DOHH2 (cell line): ENCODE results near the gene INPP4B.

Source experiments
- EZH2phosphoT487 ChIP-seq: fragments of 200-600 bp; sonication (generic); IDR thresholded peaks from 2 replicates; pipeline ENCODE4 v1.6.1; 2017; ENCODE audit warnings: borderline replicate concordance, mild to moderate bottlenecking, antibody characterized with exemption, low read length, moderate library complexity, mixed read lengths
- TF ChIP-seq, protein P1 (sequence below): fragments of 200-600 bp; sonication (generic); IDR thresholded peaks from one replicate; pipeline ENCODE4 v1.5.1; 2014; ENCODE audit warnings: antibody characterized with exemption, mild to moderate bottlenecking, low read depth, low read length; ENCODE audit not compliant: poor library complexity, severe bottlenecking

- TF ChIP-seq, protein P1, sequence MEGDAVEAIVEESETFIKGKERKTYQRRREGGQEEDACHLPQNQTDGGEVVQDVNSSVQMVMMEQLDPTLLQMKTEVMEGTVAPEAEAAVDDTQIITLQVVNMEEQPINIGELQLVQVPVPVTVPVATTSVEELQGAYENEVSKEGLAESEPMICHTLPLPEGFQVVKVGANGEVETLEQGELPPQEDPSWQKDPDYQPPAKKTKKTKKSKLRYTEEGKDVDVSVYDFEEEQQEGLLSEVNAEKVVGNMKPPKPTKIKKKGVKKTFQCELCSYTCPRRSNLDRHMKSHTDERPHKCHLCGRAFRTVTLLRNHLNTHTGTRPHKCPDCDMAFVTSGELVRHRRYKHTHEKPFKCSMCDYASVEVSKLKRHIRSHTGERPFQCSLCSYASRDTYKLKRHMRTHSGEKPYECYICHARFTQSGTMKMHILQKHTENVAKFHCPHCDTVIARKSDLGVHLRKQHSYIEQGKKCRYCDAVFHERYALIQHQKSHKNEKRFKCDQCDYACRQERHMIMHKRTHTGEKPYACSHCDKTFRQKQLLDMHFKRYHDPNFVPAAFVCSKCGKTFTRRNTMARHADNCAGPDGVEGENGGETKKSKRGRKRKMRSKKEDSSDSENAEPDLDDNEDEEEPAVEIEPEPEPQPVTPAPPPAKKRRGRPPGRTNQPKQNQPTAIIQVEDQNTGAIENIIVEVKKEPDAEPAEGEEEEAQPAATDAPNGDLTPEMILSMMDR = no peak
- TF ChIP-seq EZH2phosphoT487 = no peak
These were observed 12.9 kb upstream of the INPP4B start for GRCh38 chr4:142858965-142859364.
